Neuronal stem cell (in vitro differentiated cells): Measurements from ENCODE around the gene LRRC4.

Experiments used
- DNase-seq: peaks from one replicate; pipeline ENCODE4 v3.0.0-alpha.2; 2013; ENCODE audit warnings: low spot score
- H2AFZ ChIP-seq: one replicate; pipeline ENCODE4 v1.6.1; 2013; ENCODE audit warnings: mild to moderate bottlenecking, low read length, inconsistent platforms
- H2AK5ac ChIP-seq: 2 replicates; pipeline ENCODE4 v1.6.1; 2013; ENCODE audit warnings: low read depth, mild to moderate bottlenecking, inconsistent platforms, low read length, moderate library complexity, mixed read lengths
- H2BK120ac ChIP-seq: 2 replicates; pipeline ENCODE4 v1.6.1; 2013; ENCODE audit warnings: low read depth, mild to moderate bottlenecking, inconsistent platforms, low read length, moderate library complexity, mixed read lengths
- H2BK12ac ChIP-seq: one replicate; pipeline ENCODE4 v1.6.1; 2013; ENCODE audit warnings: low read length, inconsistent platforms
- H2BK15ac ChIP-seq: 2 replicates; pipeline ENCODE4 v1.6.1; 2013; ENCODE audit warnings: mild to moderate bottlenecking, low read length, inconsistent platforms, mixed read lengths
- H2BK5ac ChIP-seq: one replicate; pipeline ENCODE4 v1.6.1; 2013; ENCODE audit warnings: inconsistent platforms, mild to moderate bottlenecking, low read length, moderate library complexity
- H3K14ac ChIP-seq: one replicate; pipeline ENCODE4 v1.6.1; 2013; ENCODE audit warnings: low read length, inconsistent platforms
- H3K18ac ChIP-seq: 2 replicates; pipeline ENCODE4 v1.6.1; 2013; ENCODE audit warnings: low read length, inconsistent platforms
- H3K23ac ChIP-seq: 2 replicates; pipeline ENCODE4 v1.6.1; 2013; ENCODE audit warnings: low read depth, mild to moderate bottlenecking, mixed read lengths, low read length, inconsistent platforms; ENCODE audit not compliant: poor library complexity
- H3K27ac ChIP-seq: replicated peaks from 3 replicates; pipeline ENCODE4 v1.5.1; 2013; ENCODE audit warnings: low read length, inconsistent platforms
- H3K27me3 ChIP-seq, 3 experiments: 2 replicates each; pipeline ENCODE4 v1.6.1; 2013; ENCODE audit warnings: low read length in 3 of 3, mild to moderate bottlenecking in 2 of 3, inconsistent platforms in 1 of 3, low read depth in 1 of 3, mixed read lengths in 1 of 3, moderate library complexity in 1 of 3; ENCODE audit not compliant: control insufficient read depth in 3 of 3, insufficient read depth in 3 of 3
- H3K36me3 ChIP-seq, 2 donors: replicated peaks in 1 of 2; 2 replicates each; pipeline ENCODE4 v1.6.1; 2013; ENCODE audit warnings: low read length in 2 of 2; ENCODE audit not compliant: control insufficient read depth in 2 of 2, insufficient read depth in 2 of 2
- H3K4ac ChIP-seq: 2 replicates; pipeline ENCODE4 v1.6.1; 2013; ENCODE audit warnings: inconsistent platforms, mild to moderate bottlenecking, low read length, moderate library complexity
- H3K4me1 ChIP-seq, 2 donors: 1 replicate in 1 of 2; 2 replicates in 1 of 2; pipeline ENCODE4 v1.6.1; 2013; ENCODE audit warnings: low read length in 2 of 2, low read depth in 1 of 2; ENCODE audit not compliant: control insufficient read depth in 2 of 2, insufficient read depth in 1 of 2
- H3K4me2 ChIP-seq: one replicate; pipeline ENCODE4 v1.6.1; 2013; ENCODE audit warnings: mild to moderate bottlenecking, low read length, inconsistent platforms; ENCODE audit not compliant: insufficient read depth, poor library complexity, severe bottlenecking
- H3K4me3 ChIP-seq, 2 donors: 2 replicates each; pipeline ENCODE4 v1.5.1; 2013; ENCODE audit warnings: low read length in 2 of 2, mild to moderate bottlenecking in 2 of 2, inconsistent platforms in 1 of 2, moderate library complexity in 1 of 2
- H3K79me1 ChIP-seq: one replicate; pipeline ENCODE4 v1.6.1; 2013; ENCODE audit warnings: low read depth, mild to moderate bottlenecking, inconsistent platforms, low read length, moderate library complexity
- H3K9ac ChIP-seq: one replicate; pipeline ENCODE4 v1.6.1; 2013; ENCODE audit warnings: mild to moderate bottlenecking, low read depth, low read length, inconsistent platforms; ENCODE audit not compliant: poor library complexity
- H3K9me3 ChIP-seq, 2 donors: replicated peaks in 1 of 2; 2 replicates each; pipeline versions ENCODE3 to v1.6.1; 2013; ENCODE audit warnings: low read length in 2 of 2, mild to moderate bottlenecking in 2 of 2, inconsistent platforms in 1 of 2, low read depth in 1 of 2, mixed read lengths in 1 of 2, moderate library complexity in 1 of 2; ENCODE audit not compliant: control insufficient read depth in 2 of 2, insufficient read depth in 1 of 2
- H4K8ac ChIP-seq: one replicate; pipeline ENCODE4 v1.6.1; 2013; ENCODE audit warnings: low read depth, mild to moderate bottlenecking, inconsistent platforms, low read length, moderate library complexity
- H4K91ac ChIP-seq: one replicate; pipeline ENCODE4 v1.6.1; 2013; ENCODE audit warnings: low read length, low read depth, mild to moderate bottlenecking, inconsistent platforms; ENCODE audit not compliant: poor library complexity
- WGBS, 2 donors: extraction: QIAGEN DNeasy Blood & Tissue Kit; methylation state at CpG; one replicate each; pipeline ENCODE4 v1.1.7; 2013; ENCODE audit warnings: missing lambda C conversion rate in 2 of 2, mixed read lengths in 1 of 2; ENCODE audit not compliant: insufficient read length in 2 of 2, insufficient replicate concordance in 1 of 2; ENCODE audit errors: extremely low coverage in 2 of 2; 5-methylcytosine and 5-hydroxymethylcytosine counted together

The LRRC4 gene

DNA sequence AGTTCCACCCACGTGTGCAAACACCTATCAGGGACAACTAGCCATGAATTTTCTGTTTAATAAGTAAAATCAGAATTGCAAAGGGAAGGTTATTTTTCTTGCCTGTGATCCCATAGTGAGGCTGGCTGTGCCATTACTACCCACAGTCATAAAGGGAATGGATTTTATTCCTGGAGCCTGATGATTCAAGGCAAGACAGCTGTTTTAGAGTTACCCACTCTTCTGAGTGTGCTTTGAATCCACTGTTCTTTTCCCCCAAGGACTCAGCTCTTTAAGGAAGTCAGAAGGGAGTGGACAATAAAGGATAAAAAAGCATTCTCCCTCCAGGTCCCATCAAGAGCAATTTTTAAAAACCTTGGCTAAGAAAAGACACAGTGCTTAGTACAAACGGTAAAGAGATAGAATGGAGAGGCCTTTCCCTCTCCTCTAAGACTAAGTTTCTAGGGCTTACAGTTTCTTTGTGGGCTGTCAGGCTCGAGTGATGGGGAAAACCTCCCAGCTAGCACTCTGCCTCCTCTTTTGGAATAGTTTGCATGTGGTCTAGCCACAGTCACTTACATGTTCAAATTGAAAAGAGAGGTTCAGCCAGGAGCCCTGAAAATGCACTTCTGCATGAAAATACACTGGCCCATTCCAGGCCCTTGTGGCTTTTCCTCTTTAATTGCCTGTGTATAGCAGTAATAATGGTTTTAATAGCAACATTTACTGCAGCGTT lies 5.1 kb upstream of the LRRC4 start:
- H3K27me3 ChIP-seq = no peaks in the 10 kb centered on the region
- DNase-seq = no peak
- H3K27ac ChIP-seq = no peak overlapping the region
- no peak overlapping the region for H4K91ac ChIP-seq
- no peak overlapping the region for H3K9ac ChIP-seq
- H3K23ac ChIP-seq = no peak overlapping the region
- no peak overlapping the region for H2AFZ ChIP-seq
- no peak overlapping the region for H3K18ac ChIP-seq
- no peak overlapping the region for H3K4me2 ChIP-seq
- no peaks in the 10 kb centered on the region for H3K79me1 ChIP-seq
- no peak overlapping the region for H3K4ac ChIP-seq
- no peak overlapping the region for H2BK120ac ChIP-seq
- H2AK5ac ChIP-seq = no peak overlapping the region
- H3K14ac ChIP-seq = no peak overlapping the region
- H3K4me3 ChIP-seq = no peak overlapping the region
- WGBS, 2 donors = no CpG with 5 or more reads among the region's 4 CpGs
- H3K36me3 ChIP-seq = no peaks in the 10 kb centered on the region
- no peak overlapping the region for H2BK12ac ChIP-seq
- peaks cover 6% of the 10 kb centered on the region in 2 donors for H3K4me1 ChIP-seq
- no peak overlapping the region for H2BK5ac ChIP-seq
- H3K9me3 ChIP-seq = no peaks in the 10 kb centered on the region
- H4K8ac ChIP-seq = no peak overlapping the region
- no peak overlapping the region for H2BK15ac ChIP-seq

DNA sequence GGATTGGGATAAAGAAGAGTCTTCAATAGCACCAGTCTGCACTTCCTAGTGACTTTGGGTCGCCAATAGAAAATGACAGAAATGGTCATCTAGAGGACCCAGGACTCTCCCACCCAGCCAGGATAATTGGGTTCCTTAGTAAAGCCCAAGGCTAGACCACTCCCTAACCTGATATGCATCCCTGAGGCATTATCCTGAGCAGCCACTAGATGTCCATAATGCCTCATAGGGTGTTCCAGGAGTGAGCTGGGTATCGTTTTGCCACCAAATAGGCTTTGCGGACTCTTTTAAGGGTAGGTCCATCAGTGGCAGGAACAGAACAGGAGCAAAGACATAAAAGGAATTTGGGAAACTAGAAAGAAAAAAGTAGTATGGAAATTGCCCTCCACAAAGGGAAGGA lies 4.5 kb upstream of the LRRC4 start:
- no peak overlapping the region for H3K4me3 ChIP-seq
- no peak overlapping the region for H3K4me2 ChIP-seq
- no peak overlapping the region for H2AK5ac ChIP-seq
- no peak for DNase-seq
- no peaks in the 10 kb centered on the region for H3K27me3 ChIP-seq
- no peak overlapping the region for H4K91ac ChIP-seq
- H3K27ac ChIP-seq = no peak overlapping the region
- H3K4me1 ChIP-seq = peaks cover 6% of the 10 kb centered on the region in 2 donors
- H2AFZ ChIP-seq = no peak overlapping the region
- WGBS, 2 donors = no CpG with 5 or more reads among the region's 3 CpGs
- no peak overlapping the region for H3K23ac ChIP-seq
- no peaks in the 10 kb centered on the region for H3K9me3 ChIP-seq
- H3K79me1 ChIP-seq = no peaks in the 10 kb centered on the region
- no peak overlapping the region for H2BK12ac ChIP-seq
- no peak overlapping the region for H4K8ac ChIP-seq
- H3K4ac ChIP-seq = no peak overlapping the region
- H3K18ac ChIP-seq = no peak overlapping the region
- H3K9ac ChIP-seq = no peak overlapping the region
- no peaks in the 10 kb centered on the region for H3K36me3 ChIP-seq
- no peak overlapping the region for H3K14ac ChIP-seq
- no peak overlapping the region for H2BK120ac ChIP-seq
- no peak overlapping the region for H2BK15ac ChIP-seq
- H2BK5ac ChIP-seq = no peak overlapping the region

DNA sequence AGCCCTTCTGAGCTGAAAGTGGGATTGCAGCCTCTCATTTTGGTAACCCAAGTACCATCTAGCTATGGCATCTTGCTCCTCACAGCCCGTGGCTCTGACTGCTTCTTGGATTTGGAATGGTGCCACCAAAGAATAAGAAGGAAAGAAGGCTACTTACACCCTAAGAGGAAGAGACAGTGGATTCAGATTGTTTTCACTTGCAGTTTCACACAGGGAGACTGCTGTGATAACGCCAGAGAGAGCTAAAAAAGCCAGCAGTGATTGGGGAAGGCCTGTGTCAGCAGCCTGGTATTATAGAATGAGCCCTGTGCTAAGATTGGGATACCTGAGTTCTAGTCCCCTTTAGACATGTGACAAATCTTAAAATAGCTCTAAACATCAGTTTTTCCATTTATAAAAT lies 3.6 kb upstream of the LRRC4 start:
- Histone ChIP-seq H3K23ac (no peak overlapping the region), H3K9ac (no peak overlapping the region), H3K4me3 (no peak overlapping the region), H3K4ac (no peak overlapping the region), H3K14ac (no peak overlapping the region), H2AK5ac (no peak overlapping the region), H4K8ac (no peak overlapping the region), H3K27me3 (no peaks in the 10 kb centered on the region), H2BK5ac (no peak overlapping the region), H3K4me1 (peaks cover 9 to 12% of the 10 kb centered on the region in 2 donors), H2BK15ac (no peak overlapping the region), H3K4me2 (no peak overlapping the region), H3K79me1 (peaks cover 3% of the 10 kb centered on the region), H2BK12ac (no peak overlapping the region), H3K9me3 (peaks cover 0 to 5% of the 10 kb centered on the region in 2 donors), H3K18ac (no peak overlapping the region), H3K36me3 (peaks cover 3 to 7% of the 10 kb centered on the region in 2 donors), H4K91ac (no peak overlapping the region), H2BK120ac (no peak overlapping the region), H2AFZ (no peak overlapping the region), H3K27ac (no peak overlapping the region)
- no peak for DNase-seq
- no CpG with 5 or more reads among the region's 2 CpGs for WGBS, 2 donors

DNA sequence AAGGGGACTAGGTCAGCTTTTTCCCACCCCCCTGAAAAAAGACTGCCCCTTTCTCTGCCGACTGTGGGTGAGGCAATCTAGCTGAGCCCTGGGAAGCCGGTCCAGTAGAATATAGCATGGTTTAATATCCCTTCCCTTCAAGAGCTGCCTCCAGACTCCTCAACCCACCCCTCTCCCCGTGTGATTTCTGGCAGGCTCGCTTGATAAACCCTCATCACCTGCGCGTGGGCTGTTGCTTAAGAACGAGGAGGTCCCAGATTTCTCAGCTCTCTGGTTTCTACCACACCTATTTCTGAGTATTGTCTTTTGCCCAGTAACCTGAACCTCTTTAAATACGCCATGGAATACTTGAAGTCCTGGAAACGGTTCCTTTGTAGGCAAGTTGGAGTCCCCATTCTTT lies 2.0 kb upstream of the LRRC4 start:
- no peak overlapping the region for H3K14ac ChIP-seq
- peaks cover 2 to 14% of the 10 kb centered on the region in 2 donors for H3K9me3 ChIP-seq
- no peak overlapping the region for H3K9ac ChIP-seq
- peak overlapping the region; percentile 40 for H2BK15ac ChIP-seq
- no peak overlapping the region for H2BK12ac ChIP-seq
- H2BK120ac ChIP-seq = no peak overlapping the region
- no peak overlapping the region for H3K4ac ChIP-seq
- H3K4me2 ChIP-seq = peak overlapping the region; percentile 81
- WGBS, 2 donors = no CpG with 5 or more reads among the region's 9 CpGs
- DNase-seq = no peak
- no peak overlapping the region for H2BK5ac ChIP-seq
- H3K36me3 ChIP-seq = peaks cover 16 to 21% of the 10 kb centered on the region in 2 donors
- H3K4me3 ChIP-seq = peak overlapping the region in 1 of 2 donors; percentile 78
- H4K91ac ChIP-seq = no peak overlapping the region
- H2AK5ac ChIP-seq = peak overlapping the region; percentile 48
- H3K18ac ChIP-seq = no peak overlapping the region
- H2AFZ ChIP-seq = peak overlapping the region; percentile 88
- no peak overlapping the region for H4K8ac ChIP-seq
- H3K79me1 ChIP-seq = peaks cover 14% of the 10 kb centered on the region
- H3K23ac ChIP-seq = no peak overlapping the region
- H3K27ac ChIP-seq = no peak overlapping the region
- no peaks in the 10 kb centered on the region for H3K27me3 ChIP-seq
- peaks cover 16 to 25% of the 10 kb centered on the region in 2 donors for H3K4me1 ChIP-seq
